SK-N-SH (cell line): Measurements from ENCODE around the gene CTAGE9. TPM values are rescaled to one million over a fixed set of nuclear protein-coding genes. Genes with fewer than 3 reads are reported as not detected.

Source experiments
- CTCF ChIA-PET: fragments of 300-600, 350-600 bp; formaldehyde crosslinking; extraction: SDS; loops from one replicate; lab custom pipeline; 2021; lab: Yijun Ruan, JAX
- POLR2A ChIA-PET: fragments of 350-600 bp; sonication (Branson Sonifier 250); formaldehyde crosslinking; extraction: SDS; loops from one replicate; lab custom pipeline; 2020; ENCODE audit warnings: antibody characterized with exemption, inconsistent platforms; lab: Yijun Ruan, JAX
- DNase-seq: peaks from one replicate; pipeline ENCODE4 v3.0.0; 2012
- H2AFZ ChIP-seq: fragments of 200-600 bp; sonication (generic); 2 replicates; pipeline ENCODE4 v1.8.1; 2016; ENCODE audit warnings: antibody characterized with exemption, mild to moderate bottlenecking, low read depth
- H3F3A ChIP-seq: fragments of 200-600 bp; sonication (generic); replicated peaks from 2 replicates; pipeline ENCODE3; 2016; ENCODE audit warnings: antibody characterized with exemption, mild to moderate bottlenecking; ENCODE audit not compliant: insufficient read depth
- H3K27ac ChIP-seq, 2 experiments: fragments of 200-500 bp in 1 of 2; fragments of 200-600 bp in 1 of 2; sonication (Bioruptor generic) in 1 of 2; sonication (generic), shearing (Covaris generic) in 1 of 2; 2 replicates each; pipeline versions ENCODE4 v1.5.1 to v1.6.1; 2014 to 2016; ENCODE audit warnings: low read depth in 2 of 2, inconsistent platforms in 1 of 2, low read length in 1 of 2, mild to moderate bottlenecking in 1 of 2, mixed read lengths in 1 of 2
- H3K27me3 ChIP-seq: fragments of 200-600 bp; sonication (generic), shearing (Covaris generic); 2 replicates; pipeline ENCODE4 v1.6.1; 2016; ENCODE audit warnings: mixed run types; ENCODE audit not compliant: insufficient read depth
- H3K36me3 ChIP-seq, 2 experiments: fragments of 200-500 bp in 1 of 2; fragments of 200-600 bp in 1 of 2; sonication (Bioruptor generic) in 1 of 2; sonication (generic) in 1 of 2; replicated peaks in 1 of 2; 2 replicates each; pipeline versions ENCODE3 to v1.5.1; 2014 to 2016; ENCODE audit warnings: low read length in 1 of 2, mild to moderate bottlenecking in 1 of 2; ENCODE audit not compliant: insufficient read depth in 2 of 2, control insufficient read depth in 1 of 2
- H3K4me1 ChIP-seq, 2 experiments: fragments of 200-500 bp in 1 of 2; fragments of 200-600 bp in 1 of 2; sonication (Bioruptor generic) in 1 of 2; sonication (generic), shearing (Covaris generic) in 1 of 2; 2 replicates each; pipeline versions ENCODE4 v1.5.1 to v1.6.1; 2014 to 2016; ENCODE audit warnings: low read depth in 1 of 2, low read length in 1 of 2, mixed run types in 1 of 2; ENCODE audit not compliant: insufficient read depth in 2 of 2, control insufficient read depth in 1 of 2
- H3K4me2 ChIP-seq: fragments of 200-600 bp; sonication (generic), shearing (Covaris generic); 2 replicates; pipeline ENCODE4 v1.6.1; 2017; ENCODE audit warnings: mixed run types
- H3K4me3 ChIP-seq, 2 experiments: fragments of 200-500 bp in 1 of 2; fragments of 200-600 bp in 1 of 2; sonication (Bioruptor generic) in 1 of 2; sonication (generic), shearing (Covaris generic) in 1 of 2; 2 replicates each; pipeline versions ENCODE4 v1.5.1 to v1.8.1; 2014 to 2016; ENCODE audit warnings: low read depth in 2 of 2, inconsistent platforms in 1 of 2, low read length in 1 of 2, mild to moderate bottlenecking in 1 of 2, mixed read lengths in 1 of 2, moderate library complexity in 1 of 2
- H3K79me2 ChIP-seq: fragments of 200-600 bp; sonication (generic); 2 replicates; pipeline ENCODE4 v1.8.1; 2017; ENCODE audit warnings: mild to moderate bottlenecking; ENCODE audit not compliant: insufficient read depth
- H3K9ac ChIP-seq: fragments of 200-600 bp; sonication (generic); 2 replicates; pipeline ENCODE4 v1.6.1; 2017; ENCODE audit warnings: mixed run types
- H3K9me2 ChIP-seq: fragments of 200-600 bp; sonication (generic); 2 replicates; pipeline ENCODE4 v1.6.1; 2017; ENCODE audit warnings: mixed run types
- H3K9me3 ChIP-seq: fragments of 200-600 bp; sonication (generic); 2 replicates; pipeline ENCODE4 v1.6.1; 2017; ENCODE audit warnings: mixed run types, mild to moderate bottlenecking, moderate library complexity
- H4K20me1 ChIP-seq: fragments of 200-600 bp; sonication (generic); 2 replicates; pipeline ENCODE4 v1.6.1; 2017; ENCODE audit warnings: mild to moderate bottlenecking, mixed run types; ENCODE audit not compliant: insufficient read depth
- CHD2 ChIP-seq: fragments of 150-350 bp; IDR thresholded peaks from 2 replicates; pipeline ENCODE4 v1.6.1; 2018; ENCODE audit warnings: low read length; ENCODE audit not compliant: partially characterized antibody
- CTCF ChIP-seq: fragments of 200-600 bp; sonication (generic); IDR thresholded peaks from 2 replicates; pipeline ENCODE4 v1.6.1; 2017; ENCODE audit warnings: antibody characterized with exemption, mild to moderate bottlenecking, moderate library complexity
- EZH2phosphoT487 ChIP-seq: fragments of 200-600 bp; sonication (generic); IDR thresholded peaks from 2 replicates; pipeline ENCODE4 v1.6.1; 2017; ENCODE audit warnings: low read depth, mixed run types, mild to moderate bottlenecking, antibody characterized with exemption, moderate library complexity, borderline replicate concordance
- FOSL2 ChIP-seq: IDR thresholded peaks from 2 replicates; pipeline ENCODE4 v1.4.0; 2012; ENCODE audit warnings: low read depth, mild to moderate bottlenecking, moderate library complexity, borderline replicate concordance
- FOXM1 ChIP-seq: IDR thresholded peaks from 2 replicates; pipeline ENCODE4 v1.4.0; 2012; ENCODE audit warnings: low read depth, mild to moderate bottlenecking
- JUND ChIP-seq: IDR thresholded peaks from 2 replicates; pipeline ENCODE4 v1.4.0; 2012
- MAX ChIP-seq: IDR thresholded peaks from 2 replicates; pipeline ENCODE4 v1.4.0; 2012; ENCODE audit warnings: low read depth
- REST ChIP-seq: IDR thresholded peaks from 2 replicates; pipeline ENCODE4 v1.6.1; 2012; ENCODE audit warnings: mild to moderate bottlenecking, low read depth, low read length, moderate library complexity
- RXRA ChIP-seq: IDR thresholded peaks from 2 replicates; pipeline ENCODE4 v1.4.0; 2012; ENCODE audit warnings: low read depth, mild to moderate bottlenecking, borderline replicate concordance
- TAF1 ChIP-seq: IDR thresholded peaks from 2 replicates; pipeline ENCODE4 v1.6.1; 2012; ENCODE audit warnings: low read depth, mild to moderate bottlenecking, low read length, moderate library complexity, borderline replicate concordance
- TCF12 ChIP-seq: IDR thresholded peaks from 2 replicates; pipeline ENCODE4 v1.4.0; 2012
- ZBTB33 ChIP-seq: IDR thresholded peaks from 2 replicates; pipeline ENCODE4 v1.4.0; 2012; ENCODE audit warnings: low read depth, borderline replicate concordance
- WGBS: methylation state at CpG from one replicate; pipeline ENCODE4 v1.1.6; 2017; ENCODE audit warnings: low lambda C conversion rate; 5-methylcytosine and 5-hydroxymethylcytosine counted together
- polyA plus RNA-seq, 3 experiments: library from polyadenylated mRNA; depleted of rRNA; stranded (reverse); fragments of >200 nt; gene quantifications; 2 replicates each; pipeline ENCODE4 v1.2.3, GENCODE V29; 2012

The CTAGE9 gene
- polyA plus RNA-seq, 1 of the 3 experiments (the other 2 are of a cell fraction), result not detected

GRCh38 chr6:131744432-131745287 lies 33.8 kb upstream of the CTAGE9 start:
- no peak overlapping the region for H3K4me2 ChIP-seq
- ChIA-PET POLR2A (no interaction called here), CTCF (no interaction called here)
- H3K4me1 ChIP-seq, result no peaks in the 10 kb centered on the region
- peaks cover 12% of the 10 kb centered on the region; the same call in 1 of the 2 replicates for H3K27me3 ChIP-seq
- H3K4me3 ChIP-seq, result no peak overlapping the region
- no peak overlapping the region for H2AFZ ChIP-seq
- no peak for DNase-seq
- no peak overlapping the region for H3K9ac ChIP-seq
- H3K9me3 ChIP-seq, result no peaks in the 10 kb centered on the region
- no peaks in the 10 kb centered on the region for H3K9me2 ChIP-seq
- no peaks in the 10 kb centered on the region for H3K79me2 ChIP-seq
- TF ChIP-seq ZBTB33 (no peak), RXRA (no peak), JUND (no peak)
- TF ChIP-seq, all 33 proteins: peak for 0
- no peaks in the 10 kb centered on the region for H3K36me3 ChIP-seq
- H3K27ac ChIP-seq, result no peak overlapping the region
- 6% methylated on average over 6 of the region's 6 CpGs for WGBS
- H4K20me1 ChIP-seq, result no peaks in the 10 kb centered on the region
- H3F3A ChIP-seq, result no peaks in the 10 kb centered on the region

GRCh38 chr6:131741688-131742393 lies 31.0 kb upstream of the CTAGE9 start:
- CTCF ChIA-PET, result no interaction called here
- POLR2A ChIA-PET, result no interaction called here

More at GRCh38 chr6:131741688-131742393, 31.0 kb upstream of the CTAGE9 start:
- Histone ChIP-seq H3K4me3 (no peak overlapping the region), H3K79me2 (no peaks in the 10 kb centered on the region), H4K20me1 (no peaks in the 10 kb centered on the region), H3K27ac (no peak overlapping the region), H3K9ac (no peak overlapping the region), H3F3A (no peaks in the 10 kb centered on the region), H3K9me2 (no peaks in the 10 kb centered on the region), H3K4me1 (no peaks in the 10 kb centered on the region), H3K27me3 (peaks cover 6% of the 10 kb centered on the region; the same call in 1 of the 2 replicates), H2AFZ (no peak overlapping the region), H3K9me3 (no peaks in the 10 kb centered on the region)
- DNase-seq, result no peak
- 1% methylated on average over 3 of the region's 3 CpGs for WGBS
- TF ChIP-seq TCF12, result no peak
- TF ChIP-seq FOSL2, result no peak
- TF ChIP-seq EZH2phosphoT487, result no peak
- TF ChIP-seq JUND, result no peak
- no peak for TF ChIP-seq REST
- TF ChIP-seq CTCF, result no peak
- TF ChIP-seq CHD2, result no peak
- TF ChIP-seq FOXM1, result no peak
- no peak for TF ChIP-seq TAF1
- TF ChIP-seq MAX, result no peak
- TF ChIP-seq, all 33 proteins: peak for 0
- Histone ChIP-seq H3K36me3 (no peaks in the 10 kb centered on the region), H3K4me2 (no peak overlapping the region)
